Liver (tissue), 3 donors: ENCODE data around the gene GATAD2B.

ENCODE experiments used
- CTCF ChIP-seq: fragments of 150-350 bp; IDR thresholded peaks from 2 replicates; pipeline ENCODE4 v1.5.1; 2017; ENCODE audit warnings: improper control_type of control experiment, low read depth, low read length; ENCODE audit not compliant: missing input control
- NR2F2 ChIP-seq: IDR thresholded peaks from 2 replicates; pipeline ENCODE4 v1.6.1; 2016; ENCODE audit warnings: antibody characterized with exemption
- REST ChIP-seq: IDR thresholded peaks from 2 replicates; pipeline ENCODE4 v1.6.1; 2016; ENCODE audit warnings: antibody characterized with exemption, mild to moderate bottlenecking
- YY1 ChIP-seq: IDR thresholded peaks from 2 replicates; pipeline ENCODE4 v1.6.1; 2016; ENCODE audit warnings: antibody characterized with exemption, mild to moderate bottlenecking
- donor health status: healthy.
- donor health status: healthy.

DNA sequence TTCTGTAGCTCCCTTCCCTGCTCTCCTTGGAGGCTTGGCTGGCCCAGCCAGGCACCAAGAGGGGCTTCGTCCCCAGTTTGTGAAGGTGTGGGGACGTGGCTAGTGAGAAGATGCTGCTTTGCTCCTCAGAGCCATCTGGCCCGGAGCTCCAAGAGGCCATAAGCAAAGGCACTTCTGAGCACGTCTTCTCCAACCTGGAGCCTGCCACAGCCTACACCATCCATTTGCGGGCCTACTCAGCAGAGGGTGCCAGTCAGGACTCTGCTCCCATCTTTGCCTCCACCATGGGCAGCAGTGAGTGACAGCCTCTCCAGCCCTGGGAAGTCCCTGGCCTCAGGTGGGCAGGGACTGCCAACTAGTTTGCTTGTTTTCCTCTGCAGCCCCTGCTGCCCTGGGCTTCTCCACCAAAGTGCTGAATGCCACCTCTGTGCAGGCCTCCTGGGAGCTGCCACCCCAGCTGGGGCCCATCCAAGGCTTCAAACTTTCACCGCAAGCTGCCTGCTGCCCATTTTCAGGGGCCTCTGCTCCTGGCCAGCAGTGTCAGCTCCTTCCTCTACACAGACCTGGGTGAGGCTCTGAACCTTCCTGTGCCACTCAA lies 121.6 kb downstream of the GATAD2B start:
- TF ChIP-seq REST (no peak), CTCF (no peak), NR2F2 (no peak), YY1 (no peak)
